Transverse colon (tissue), 4 donors: ENCODE results near the gene PRSS57.

Source experiments
- CTCF ChIP-seq, 5 experiments: fragments of 200-600 bp in 3 of 5; fragments of 450-650 bp in 2 of 5; sonication (generic) in 3 of 5; IDR thresholded peaks; 1 replicate in 2 of 5; 2 replicates in 3 of 5; pipeline ENCODE4 v1.5.1; 2016 to 2017; ENCODE audit warnings: antibody characterized with exemption in 5 of 5, inconsistent platforms in 3 of 5, mild to moderate bottlenecking in 2 of 5, moderate library complexity in 1 of 5
- EP300 ChIP-seq: sonication (generic); formaldehyde crosslinking; IDR thresholded peaks from one replicate; pipeline ENCODE4 v1.6.1; 2017; ENCODE audit warnings: antibody characterized with exemption, low read depth
- POLR2A ChIP-seq: fragments of 450-650 bp; IDR thresholded peaks from one replicate; pipeline ENCODE4 v1.6.1; 2016; ENCODE audit warnings: antibody characterized with exemption, mild to moderate bottlenecking, moderate library complexity
- POLR2AphosphoS5 ChIP-seq, 3 donors: sonication (generic); formaldehyde crosslinking; IDR thresholded peaks; one replicate each; pipeline ENCODE4 v1.6.1; 2016; ENCODE audit warnings: antibody characterized with exemption in 3 of 3

- TF ChIP-seq POLR2A (no peak), EP300 (no peak), CTCF (IDR thresholded peaks at IDR 0.05) (no peak), POLR2AphosphoS5 (IDR thresholded peaks at IDR 0.05) (no peak)
Observed at GRCh38 chr19:676007-676338, 19.3 kb downstream of the PRSS57 start.
